ENCODE results near the gene TBC1D10A. TPM values are rescaled to one million over a fixed set of nuclear protein-coding genes. Genes with fewer than 3 reads are reported as not detected.

Gene TBC1D10A
- polyA plus RNA-seq, 1 of the 3 experiments (the other 2 are of a cell fraction): 15.3 TPM

DNA sequence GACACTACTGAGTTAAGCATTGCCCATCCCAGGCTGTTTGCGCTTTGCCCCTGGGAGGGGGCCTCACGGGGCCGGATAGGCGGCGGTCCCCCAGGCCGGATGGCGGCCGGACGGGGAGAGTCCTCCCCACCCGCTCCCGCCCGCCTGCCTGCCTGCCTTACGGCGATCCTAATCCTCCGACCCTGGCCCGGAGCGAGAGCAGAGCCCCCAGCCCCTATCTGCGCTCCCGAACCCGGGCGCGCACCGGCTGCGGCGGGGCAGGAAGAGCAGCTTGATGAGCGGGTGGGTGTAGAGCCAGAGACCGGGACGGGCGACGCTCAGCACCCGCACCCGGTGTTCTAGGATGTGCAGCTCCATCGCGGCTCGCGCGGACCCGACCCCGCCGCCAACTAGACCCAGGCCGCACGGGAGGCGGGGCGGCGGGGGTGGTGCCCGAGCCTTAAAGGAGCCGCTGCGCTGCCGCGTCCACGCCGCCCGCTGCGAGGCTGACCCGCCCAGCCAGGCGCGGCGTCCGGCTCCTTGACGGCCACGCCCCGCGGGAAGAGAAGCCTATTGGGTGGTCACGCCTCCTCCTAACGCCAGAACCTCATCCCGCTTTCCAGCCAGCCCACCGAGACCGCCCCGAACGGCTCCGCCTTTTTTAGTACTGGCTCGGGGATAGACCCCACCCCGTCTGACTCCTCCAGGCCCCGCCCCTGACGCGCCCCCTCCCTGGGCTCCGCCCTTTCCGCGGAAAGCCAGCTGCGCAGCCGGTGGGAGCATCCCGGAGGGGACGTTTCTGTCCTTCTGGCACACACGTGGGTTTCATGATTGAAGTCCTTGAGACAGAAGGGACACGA lies 37.4 kb downstream of the TBC1D10A start, which contains the start of gene CASTOR1:
TSS of gene CASTOR1 (minus strand) at position 365 of the 839 bp plus-strand sequence. CDS start at position 357, 8 bp downstream.
- H3K4me3 ChIP-seq (ENCODE audit: low read depth in 2 of 2, low read length in 1 of 2): peak within 1 kb of the TSS; percentile 83 to 84
- H4K20me1 ChIP-seq (ENCODE audit: insufficient read depth): peaks cover 4% of the 10 kb centered on the region; the same call in 1 of the 2 replicates
- H3K9me3 ChIP-seq: no peaks in the 10 kb centered on the region
- H3K79me2 ChIP-seq (ENCODE audit: insufficient read depth): no peaks in the 10 kb centered on the region
- peak within 1 kb of the TSS; percentile 95 for H3K4me2 ChIP-seq
- no peaks in the 10 kb centered on the region for H3K27me3 ChIP-seq (ENCODE audit: insufficient read depth)
- peaks cover 17% of the 10 kb centered on the region for H3F3A ChIP-seq (replicated peaks; ENCODE audit: insufficient read depth)
- TF ChIP-seq CHD2 (IDR thresholded peaks at IDR 0.05; ENCODE audit: low read length, partially characterized antibody) (peak; percentile 13), NRF1 (IDR thresholded peaks at IDR 0.05; ENCODE audit: low read depth, low read length) (peak; percentile 51), MXI1 (IDR thresholded peaks at IDR 0.05; ENCODE audit: low read depth, low read length) (peak; percentile 94), SMC3 (IDR thresholded peaks at IDR 0.05; ENCODE audit: low read depth, low read length) (0 out of 2 replicates have a peak, but pooled peaks have one; percentile 6), MEF2A (IDR thresholded peaks at IDR 0.05; ENCODE audit: borderline replicate concordance, low read depth) (no peak), POLR2AphosphoS5 (IDR thresholded peaks at IDR 0.05; ENCODE audit: low read depth, low read length) (peak; percentile 62; the same call in 1 of the 2 replicates), RAD21 (IDR thresholded peaks at IDR 0.05; ENCODE audit: low read length) (no peak), RCOR1 (IDR thresholded peaks at IDR 0.05; ENCODE audit: low read length) (no peak), PBX3 (IDR thresholded peaks at IDR 0.05) (peak; percentile 1; the same call in 1 of the 2 replicates), SIN3A (IDR thresholded peaks at IDR 0.05; ENCODE audit: borderline replicate concordance, low read depth, low read length) (peak; percentile 43; the same call in 1 of the 2 replicates)
- peak; percentile 99 for DNase-seq
- CTCF ChIA-PET: interaction anchor here (0.6 to 12.9 kb wide), 19 partner anchors 9 to 1457 kb away, joined by 3 to 228 read pairs (median 8); partner anchors contain the start of genes CCDC157, RNF215, SEC14L2 and SF3A1
- H3K27ac ChIP-seq (ENCODE audit: low read depth in 2 of 2, low read length in 1 of 2): peak within 1 kb of the TSS; percentile 53 to 74
- H3K9me2 ChIP-seq: no peaks in the 10 kb centered on the region
- H2AFZ ChIP-seq (ENCODE audit: low read depth): peak within 1 kb of the TSS; percentile 80; the same call in 1 of the 2 replicates
- WGBS (ENCODE audit: low lambda C conversion rate): under 1% methylated on average over 26 of the region's 85 CpGs
- peak within 1 kb of the TSS; percentile 76 for H3K9ac ChIP-seq
- POLR2A ChIA-PET: interaction anchor here (1.1 to 3.5 kb wide), 5 partner anchors 24 to 98 kb away, joined by 3 to 10 read pairs (median 4); partner anchors contain the start of genes CCDC157, RNF215, SF3A1 and TBC1D10A
- H3K36me3 ChIP-seq (replicated peaks in 1 of 2; ENCODE audit: control insufficient read depth in 1 of 2, insufficient read depth in 2 of 2, low read length in 1 of 2): peaks cover 0 to 29% of the 10 kb centered on the region in 2 experiments
- peaks cover 16 to 30% of the 10 kb centered on the region in 2 experiments; a peak in 2 of 4 replicates for H3K4me1 ChIP-seq (ENCODE audit: control insufficient read depth in 1 of 2, insufficient read depth in 2 of 2, low read depth in 1 of 2, low read length in 1 of 2)

GRCh38 chr22:30288419-30289140 lies 38.2 kb downstream of the TBC1D10A start:
- 32% methylated on average over 18 of the region's 27 CpGs for WGBS (ENCODE audit: low lambda C conversion rate)
- POLR2A ChIA-PET: interaction anchor here (1.1 to 3.5 kb wide), 4 partner anchors 25 to 99 kb away, joined by 3 to 10 read pairs (median 5); partner anchors contain the start of genes CCDC157, RNF215 and SF3A1
- CTCF ChIA-PET: interaction anchor here (0.6 to 12.9 kb wide), 62 partner anchors 9 to 231 kb away, joined by 3 to 228 read pairs (median 5); partner anchors contain the start of genes CCDC157, RNF215, SEC14L2 and SF3A1
- peak overlapping the region; percentile 80; the same call in 1 of the 2 replicates for H2AFZ ChIP-seq (ENCODE audit: low read depth)
- H3K9me3 ChIP-seq: no peaks in the 10 kb centered on the region
- H3K4me1 ChIP-seq (ENCODE audit: control insufficient read depth in 1 of 2, insufficient read depth in 2 of 2, low read depth in 1 of 2, low read length in 1 of 2): peaks cover 16 to 30% of the 10 kb centered on the region in 2 experiments; a peak in 2 of 4 replicates
- no peak for TF ChIP-seq PBX3 (IDR thresholded peaks at IDR 0.05)
- peaks cover 17% of the 10 kb centered on the region for H3F3A ChIP-seq (replicated peaks; ENCODE audit: insufficient read depth)
- DNase-seq: no peak
- peak overlapping the region; percentile 53 to 73; a peak in 3 of 4 replicates for H3K27ac ChIP-seq (ENCODE audit: low read depth in 2 of 2, low read length in 1 of 2)
- no peaks in the 10 kb centered on the region for H3K27me3 ChIP-seq (ENCODE audit: insufficient read depth)
- H3K4me3 ChIP-seq (ENCODE audit: low read depth in 2 of 2, low read length in 1 of 2): peak overlapping the region; percentile 83 to 84
- H3K9ac ChIP-seq: peak overlapping the region; percentile 76
- no peaks in the 10 kb centered on the region for H3K9me2 ChIP-seq
- H4K20me1 ChIP-seq (ENCODE audit: insufficient read depth): peaks cover 4% of the 10 kb centered on the region; the same call in 1 of the 2 replicates
- H3K36me3 ChIP-seq (replicated peaks in 1 of 2; ENCODE audit: control insufficient read depth in 1 of 2, insufficient read depth in 2 of 2, low read length in 1 of 2): peaks cover 0 to 21% of the 10 kb centered on the region in 2 experiments
- no peaks in the 10 kb centered on the region for H3K79me2 ChIP-seq (ENCODE audit: insufficient read depth)
- peak overlapping the region; percentile 95 for H3K4me2 ChIP-seq
